Upper lobe of left lung (tissue), 4 donors: ENCODE measurements around the gene GRIK3.

Experiments used
- CTCF ChIP-seq, 6 experiments: fragments of 450-650 bp in 4 of 6; fragments of 200-600 bp in 2 of 6; sonication (generic) in 2 of 6; IDR thresholded peaks; one replicate each; pipeline ENCODE4 v1.5.1; 2016 to 2019; ENCODE audit warnings: antibody characterized with exemption in 6 of 6
- POLR2A ChIP-seq, 4 donors: fragments of 450-650 bp; IDR thresholded peaks; one replicate each; pipeline ENCODE4 v1.5.1; 2016 to 2017; ENCODE audit warnings: antibody characterized with exemption in 4 of 4, mild to moderate bottlenecking in 2 of 4
- POLR2AphosphoS5 ChIP-seq, 2 donors: sonication (generic); formaldehyde crosslinking; IDR thresholded peaks; one replicate each; pipeline ENCODE4 v1.5.1; 2017; ENCODE audit warnings: antibody characterized with exemption in 2 of 2

DNA sequence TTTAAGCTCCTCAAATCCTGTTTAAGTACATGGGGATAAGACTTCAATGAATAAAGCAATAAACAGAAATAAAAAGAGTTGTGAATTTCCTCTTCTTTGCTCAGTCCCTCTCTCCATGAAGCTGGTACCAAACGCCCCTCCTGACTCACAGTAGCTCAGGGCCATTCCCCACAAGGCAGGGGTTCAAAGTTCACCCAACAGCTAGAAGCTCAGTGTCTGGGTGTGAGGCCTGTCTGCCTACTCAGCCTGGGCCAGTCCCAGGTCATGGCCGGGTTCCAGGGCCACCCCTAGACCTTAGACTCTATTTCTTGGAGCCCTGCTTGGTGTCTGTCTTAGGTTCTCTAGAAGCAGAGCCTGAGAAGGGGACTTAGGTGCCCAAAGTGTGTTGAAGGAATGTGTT is 251.5 kb downstream of the GRIK3 start:
- TF ChIP-seq CTCF (IDR thresholded peaks at IDR 0.05) (no peak), POLR2A (IDR thresholded peaks at IDR 0.05) (no peak), POLR2AphosphoS5 (IDR thresholded peaks at IDR 0.05) (no peak)
